GM12878 (cell line): ENCODE measurements around the gene IRF9. TPM values are rescaled to one million over a fixed set of nuclear protein-coding genes. Genes with fewer than 3 reads are reported as not detected.

Source experiments
- CBFB ChIP-seq: IDR thresholded peaks from 2 replicates; pipeline ENCODE4 v1.6.1; 2016; ENCODE audit warnings: antibody characterized with exemption, low read depth
- CEBPB ChIP-seq, 2 experiments: fragments of 150-350 bp in 1 of 2; IDR thresholded peaks; 2 replicates each; pipeline ENCODE4 v1.6.1; 2012 to 2014; ENCODE audit warnings: low read depth in 2 of 2, low read length in 2 of 2, borderline replicate concordance in 1 of 2, inconsistent platforms in 1 of 2
- EED ChIP-seq: sonication (generic); IDR thresholded peaks from 2 replicates; pipeline ENCODE4 v1.6.1; 2016; ENCODE audit warnings: antibody characterized with exemption, low read depth
- HCFC1 ChIP-seq: fragments of 150-350 bp; IDR thresholded peaks from 2 replicates; pipeline ENCODE4 v1.6.1; 2014; ENCODE audit warnings: low read length
- MYB ChIP-seq: fragments of 150-350 bp; IDR thresholded peaks from 2 replicates; pipeline ENCODE4 v1.6.1; 2014; ENCODE audit warnings: mild to moderate bottlenecking, low read depth, low read length, borderline replicate concordance
- NFYA ChIP-seq: IDR thresholded peaks from 2 replicates; pipeline ENCODE4 v1.6.1; 2011; ENCODE audit warnings: low read depth, mild to moderate bottlenecking, low read length, improper control_type of control experiment, borderline replicate concordance
- NR2C2 ChIP-seq: IDR thresholded peaks from 2 replicates; pipeline ENCODE4 v1.6.1; 2011; ENCODE audit warnings: borderline replicate concordance, low read depth; ENCODE audit not compliant: control insufficient read depth, insufficient read length
- RELA ChIP-seq: fragments of 450-650 bp; IDR thresholded peaks from 2 replicates; pipeline ENCODE4 v1.8.0; 2014; ENCODE audit warnings: borderline replicate concordance; ENCODE audit not compliant: partially characterized antibody
- SP1 ChIP-seq: IDR thresholded peaks from one replicate; pipeline ENCODE4 v1.6.1; 2011; ENCODE audit warnings: low read depth, low read length
- TAF1 ChIP-seq: IDR thresholded peaks from 2 replicates; pipeline ENCODE4 v1.6.1; 2011; ENCODE audit warnings: mild to moderate bottlenecking, low read depth, low read length, borderline replicate concordance
- TCF3 ChIP-seq: IDR thresholded peaks from 2 replicates; pipeline ENCODE4 v1.6.1; 2012; ENCODE audit warnings: low read depth, mild to moderate bottlenecking, low read length, borderline replicate concordance; ENCODE audit not compliant: insufficient read depth
- polyA plus RNA-seq, 11 experiments: library from polyadenylated mRNA; depleted of rRNA in 4 of 11; unstranded in 6 of 11; stranded (reverse) in 5 of 11; fragments of >200 nt; fragmentation: Nextera tagmentation in 4 of 11; fragmentation: Illumina TruSeq in 1 of 11; extraction: Ambion mirVana in 4 of 11; extraction: Trizol in 1 of 11; gene quantifications; 1 replicate in 1 of 11; 2 replicates in 10 of 11; pipeline versions ENCODE4 v1.2.1 to v1.2.3, GENCODE V29; 2011 to 2016; ENCODE audit warnings: inconsistent platforms in 2 of 11, missing spikeins in 2 of 11, low read depth in 1 of 11
- total RNA-seq, 4 experiments: library from RNA; depleted of rRNA in 3 of 4; stranded (reverse); fragments of >200 nt in 3 of 4; fragmentation: Illumina TruSeq in 1 of 4; extraction: Trizol in 1 of 4; gene quantifications; 2 replicates each; pipeline versions ENCODE4 v1.2.1 to v1.2.3, GENCODE V29; 2013 to 2021
- TF ChIP-seq, protein P1 (sequence below): fragments of 450-650 bp; IDR thresholded peaks from 2 replicates; pipeline ENCODE4 v1.6.1; 2018; ENCODE audit warnings: borderline replicate concordance, mild to moderate bottlenecking; ENCODE audit not compliant: partially characterized antibody
- TF ChIP-seq, protein P2 (sequence below): IDR thresholded peaks from 2 replicates; pipeline ENCODE4 v1.6.1; 2012; ENCODE audit warnings: improper control_type of control experiment, low read depth, low read length; ENCODE audit not compliant: insufficient replicate concordance
- TF ChIP-seq, protein P3 (sequence below): IDR thresholded peaks from 2 replicates; pipeline ENCODE4 v1.6.1; 2011; ENCODE audit warnings: mild to moderate bottlenecking, low read depth, low read length, moderate library complexity; ENCODE audit not compliant: insufficient replicate concordance
- TF ChIP-seq, protein P4 (sequence below): fragments of 450-650 bp; IDR thresholded peaks from 2 replicates; pipeline ENCODE4 v1.6.1; 2016; ENCODE audit warnings: mild to moderate bottlenecking
- TF ChIP-seq, protein P5 (sequence below): IDR thresholded peaks from 2 replicates; pipeline ENCODE4 v1.6.1; 2011; ENCODE audit warnings: low read depth, mild to moderate bottlenecking, low read length, moderate library complexity, borderline replicate concordance; ENCODE audit errors: extremely low read depth

IRF9 gene
- total and polyA plus RNA-seq, 10 of the 15 experiments (the other 5 are each of a cell fraction or from before 2014, with no cell fraction given): 47.6 to 234 (median 148) TPM

DNA sequence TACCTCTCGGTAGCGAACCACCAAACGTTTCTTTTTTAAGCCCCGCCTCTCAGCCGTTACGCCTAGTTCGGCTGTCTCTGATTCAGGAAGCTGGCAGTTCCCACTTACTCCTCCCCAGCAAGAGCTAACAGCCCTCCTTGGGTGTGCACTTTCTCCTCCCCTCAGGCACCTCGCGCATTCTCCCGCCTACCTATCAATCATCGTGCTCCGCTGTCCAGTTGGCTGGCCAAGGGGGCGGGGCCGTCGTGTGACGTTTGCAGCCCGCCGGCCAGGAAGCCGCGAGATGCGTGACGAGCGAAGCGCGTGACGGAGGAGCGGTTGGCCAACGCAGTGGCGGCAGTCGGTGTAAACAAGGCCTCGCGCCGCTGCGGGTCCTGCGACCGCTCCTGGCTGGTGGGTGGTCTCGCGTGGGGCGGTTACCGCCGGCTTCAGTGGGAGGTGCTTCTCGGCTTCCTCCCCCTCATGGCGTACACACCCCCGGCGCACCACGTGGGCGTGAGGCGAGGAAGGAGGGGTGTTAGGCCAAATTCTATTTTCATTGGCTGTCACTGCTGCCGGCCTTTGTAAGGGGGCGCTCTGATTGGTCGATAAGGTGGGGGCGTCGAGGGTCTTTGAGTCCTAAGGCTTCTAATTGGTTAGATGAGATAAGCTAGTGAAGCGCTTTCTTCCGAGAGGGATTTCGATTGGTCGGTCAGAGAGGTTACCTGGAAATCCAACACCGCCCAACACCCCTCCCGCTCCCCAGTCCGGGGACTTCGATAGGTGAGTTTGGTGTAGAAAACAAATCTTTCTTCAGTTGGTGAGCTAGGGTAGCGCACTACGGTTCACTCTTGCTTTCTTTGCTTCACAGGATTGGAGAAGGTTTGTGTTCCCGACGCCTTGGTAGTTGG lies 46.3 kb upstream of the IRF9 start, which contains the start of the genes DCAF11 and NRL (continued):
- TF ChIP-seq, protein P1, sequence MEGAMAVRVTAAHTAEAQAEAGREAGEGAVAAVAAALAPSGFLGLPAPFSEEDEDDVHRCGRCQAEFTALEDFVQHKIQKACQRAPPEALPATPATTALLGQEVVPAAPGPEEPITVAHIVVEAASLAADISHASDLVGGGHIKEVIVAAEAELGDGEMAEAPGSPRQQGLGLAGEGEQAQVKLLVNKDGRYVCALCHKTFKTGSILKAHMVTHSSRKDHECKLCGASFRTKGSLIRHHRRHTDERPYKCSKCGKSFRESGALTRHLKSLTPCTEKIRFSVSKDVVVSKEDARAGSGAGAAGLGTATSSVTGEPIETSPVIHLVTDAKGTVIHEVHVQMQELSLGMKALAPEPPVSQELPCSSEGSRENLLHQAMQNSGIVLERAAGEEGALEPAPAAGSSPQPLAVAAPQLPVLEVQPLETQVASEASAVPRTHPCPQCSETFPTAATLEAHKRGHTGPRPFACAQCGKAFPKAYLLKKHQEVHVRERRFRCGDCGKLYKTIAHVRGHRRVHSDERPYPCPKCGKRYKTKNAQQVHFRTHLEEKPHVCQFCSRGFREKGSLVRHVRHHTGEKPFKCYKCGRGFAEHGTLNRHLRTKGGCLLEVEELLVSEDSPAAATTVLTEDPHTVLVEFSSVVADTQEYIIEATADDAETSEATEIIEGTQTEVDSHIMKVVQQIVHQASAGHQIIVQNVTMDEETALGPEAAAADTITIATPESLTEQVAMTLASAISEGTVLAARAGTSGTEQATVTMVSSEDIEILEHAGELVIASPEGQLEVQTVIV: no peak
- TF ChIP-seq TAF1 (peak; percentile 25; the same call in 1 of the 2 replicates), CBFB (no peak; the same call in none of the 2 replicates), EED (no peak), NFYA (peak; percentile 79), CEBPB (IDR thresholded peaks at IDR 0.05; ENCODE audit: borderline replicate concordance in 1 of 2, low read depth in 2 of 2, low read length in 2 of 2) (no peak; a peak in 1 of 4 replicates), MYB (no peak), HCFC1 (no peak; the same call in 1 of the 2 replicates), NR2C2 (no peak), RELA (peak; percentile 41), SP1 (peak; percentile 96), TCF3 (no peak)
- TF ChIP-seq, protein P2, sequence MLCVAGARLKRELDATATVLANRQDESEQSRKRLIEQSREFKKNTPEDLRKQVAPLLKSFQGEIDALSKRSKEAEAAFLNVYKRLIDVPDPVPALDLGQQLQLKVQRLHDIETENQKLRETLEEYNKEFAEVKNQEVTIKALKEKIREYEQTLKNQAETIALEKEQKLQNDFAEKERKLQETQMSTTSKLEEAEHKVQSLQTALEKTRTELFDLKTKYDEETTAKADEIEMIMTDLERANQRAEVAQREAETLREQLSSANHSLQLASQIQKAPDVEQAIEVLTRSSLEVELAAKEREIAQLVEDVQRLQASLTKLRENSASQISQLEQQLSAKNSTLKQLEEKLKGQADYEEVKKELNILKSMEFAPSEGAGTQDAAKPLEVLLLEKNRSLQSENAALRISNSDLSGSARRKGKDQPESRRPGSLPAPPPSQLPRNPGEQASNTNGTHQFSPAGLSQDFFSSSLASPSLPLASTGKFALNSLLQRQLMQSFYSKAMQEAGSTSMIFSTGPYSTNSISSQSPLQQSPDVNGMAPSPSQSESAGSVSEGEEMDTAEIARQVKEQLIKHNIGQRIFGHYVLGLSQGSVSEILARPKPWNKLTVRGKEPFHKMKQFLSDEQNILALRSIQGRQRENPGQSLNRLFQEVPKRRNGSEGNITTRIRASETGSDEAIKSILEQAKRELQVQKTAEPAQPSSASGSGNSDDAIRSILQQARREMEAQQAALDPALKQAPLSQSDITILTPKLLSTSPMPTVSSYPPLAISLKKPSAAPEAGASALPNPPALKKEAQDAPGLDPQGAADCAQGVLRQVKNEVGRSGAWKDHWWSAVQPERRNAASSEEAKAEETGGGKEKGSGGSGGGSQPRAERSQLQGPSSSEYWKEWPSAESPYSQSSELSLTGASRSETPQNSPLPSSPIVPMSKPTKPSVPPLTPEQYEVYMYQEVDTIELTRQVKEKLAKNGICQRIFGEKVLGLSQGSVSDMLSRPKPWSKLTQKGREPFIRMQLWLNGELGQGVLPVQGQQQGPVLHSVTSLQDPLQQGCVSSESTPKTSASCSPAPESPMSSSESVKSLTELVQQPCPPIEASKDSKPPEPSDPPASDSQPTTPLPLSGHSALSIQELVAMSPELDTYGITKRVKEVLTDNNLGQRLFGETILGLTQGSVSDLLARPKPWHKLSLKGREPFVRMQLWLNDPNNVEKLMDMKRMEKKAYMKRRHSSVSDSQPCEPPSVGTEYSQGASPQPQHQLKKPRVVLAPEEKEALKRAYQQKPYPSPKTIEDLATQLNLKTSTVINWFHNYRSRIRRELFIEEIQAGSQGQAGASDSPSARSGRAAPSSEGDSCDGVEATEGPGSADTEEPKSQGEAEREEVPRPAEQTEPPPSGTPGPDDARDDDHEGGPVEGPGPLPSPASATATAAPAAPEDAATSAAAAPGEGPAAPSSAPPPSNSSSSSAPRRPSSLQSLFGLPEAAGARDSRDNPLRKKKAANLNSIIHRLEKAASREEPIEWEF: no peak
- TF ChIP-seq, protein P3, sequence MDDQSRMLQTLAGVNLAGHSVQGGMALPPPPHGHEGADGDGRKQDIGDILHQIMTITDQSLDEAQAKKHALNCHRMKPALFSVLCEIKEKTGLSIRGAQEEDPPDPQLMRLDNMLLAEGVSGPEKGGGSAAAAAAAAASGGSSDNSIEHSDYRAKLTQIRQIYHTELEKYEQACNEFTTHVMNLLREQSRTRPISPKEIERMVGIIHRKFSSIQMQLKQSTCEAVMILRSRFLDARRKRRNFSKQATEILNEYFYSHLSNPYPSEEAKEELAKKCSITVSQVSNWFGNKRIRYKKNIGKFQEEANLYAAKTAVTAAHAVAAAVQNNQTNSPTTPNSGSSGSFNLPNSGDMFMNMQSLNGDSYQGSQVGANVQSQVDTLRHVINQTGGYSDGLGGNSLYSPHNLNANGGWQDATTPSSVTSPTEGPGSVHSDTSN: peak; percentile 96
- TF ChIP-seq, protein P4, sequence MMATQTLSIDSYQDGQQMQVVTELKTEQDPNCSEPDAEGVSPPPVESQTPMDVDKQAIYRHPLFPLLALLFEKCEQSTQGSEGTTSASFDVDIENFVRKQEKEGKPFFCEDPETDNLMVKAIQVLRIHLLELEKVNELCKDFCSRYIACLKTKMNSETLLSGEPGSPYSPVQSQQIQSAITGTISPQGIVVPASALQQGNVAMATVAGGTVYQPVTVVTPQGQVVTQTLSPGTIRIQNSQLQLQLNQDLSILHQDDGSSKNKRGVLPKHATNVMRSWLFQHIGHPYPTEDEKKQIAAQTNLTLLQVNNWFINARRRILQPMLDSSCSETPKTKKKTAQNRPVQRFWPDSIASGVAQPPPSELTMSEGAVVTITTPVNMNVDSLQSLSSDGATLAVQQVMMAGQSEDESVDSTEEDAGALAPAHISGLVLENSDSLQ: peak; percentile 98
- TF ChIP-seq, protein P5, sequence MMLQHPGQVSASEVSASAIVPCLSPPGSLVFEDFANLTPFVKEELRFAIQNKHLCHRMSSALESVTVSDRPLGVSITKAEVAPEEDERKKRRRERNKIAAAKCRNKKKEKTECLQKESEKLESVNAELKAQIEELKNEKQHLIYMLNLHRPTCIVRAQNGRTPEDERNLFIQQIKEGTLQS: 0 out of 2 replicates have a peak, but pooled peaks have one; percentile 40
